ENCODE results near the gene IRAK1.

Gene IRAK1

DNA sequence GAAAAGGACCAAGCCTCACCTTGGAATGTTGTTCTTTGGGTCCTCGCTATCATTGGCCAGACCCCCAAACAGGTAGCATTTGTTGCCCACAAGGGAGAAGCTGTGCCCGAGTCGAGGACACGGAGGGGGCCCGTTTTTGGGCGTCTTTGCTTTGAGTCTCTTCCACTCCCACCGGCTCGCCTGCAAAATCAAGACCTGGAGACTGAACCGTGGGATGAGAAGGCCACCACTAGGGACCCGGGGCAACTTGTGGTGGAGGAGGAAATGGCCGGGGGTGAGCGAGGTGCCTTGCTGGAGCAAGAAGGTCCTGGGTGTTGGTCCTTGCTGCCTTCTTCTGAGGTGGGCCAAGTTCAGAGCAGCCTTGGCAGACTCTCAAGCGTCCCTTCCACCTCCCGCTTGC is 55.6 kb downstream of the IRAK1 start:
- TF ChIP-seq, protein P1, sequence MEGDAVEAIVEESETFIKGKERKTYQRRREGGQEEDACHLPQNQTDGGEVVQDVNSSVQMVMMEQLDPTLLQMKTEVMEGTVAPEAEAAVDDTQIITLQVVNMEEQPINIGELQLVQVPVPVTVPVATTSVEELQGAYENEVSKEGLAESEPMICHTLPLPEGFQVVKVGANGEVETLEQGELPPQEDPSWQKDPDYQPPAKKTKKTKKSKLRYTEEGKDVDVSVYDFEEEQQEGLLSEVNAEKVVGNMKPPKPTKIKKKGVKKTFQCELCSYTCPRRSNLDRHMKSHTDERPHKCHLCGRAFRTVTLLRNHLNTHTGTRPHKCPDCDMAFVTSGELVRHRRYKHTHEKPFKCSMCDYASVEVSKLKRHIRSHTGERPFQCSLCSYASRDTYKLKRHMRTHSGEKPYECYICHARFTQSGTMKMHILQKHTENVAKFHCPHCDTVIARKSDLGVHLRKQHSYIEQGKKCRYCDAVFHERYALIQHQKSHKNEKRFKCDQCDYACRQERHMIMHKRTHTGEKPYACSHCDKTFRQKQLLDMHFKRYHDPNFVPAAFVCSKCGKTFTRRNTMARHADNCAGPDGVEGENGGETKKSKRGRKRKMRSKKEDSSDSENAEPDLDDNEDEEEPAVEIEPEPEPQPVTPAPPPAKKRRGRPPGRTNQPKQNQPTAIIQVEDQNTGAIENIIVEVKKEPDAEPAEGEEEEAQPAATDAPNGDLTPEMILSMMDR (IDR thresholded peaks at IDR 0.05), result no peak

- TF ChIP-seq, protein P1 (IDR thresholded peaks at IDR 0.05), result no peak
Observed at GRCh38 chrX:153963546-153963945, 56.2 kb downstream of the IRAK1 start.

DNA sequence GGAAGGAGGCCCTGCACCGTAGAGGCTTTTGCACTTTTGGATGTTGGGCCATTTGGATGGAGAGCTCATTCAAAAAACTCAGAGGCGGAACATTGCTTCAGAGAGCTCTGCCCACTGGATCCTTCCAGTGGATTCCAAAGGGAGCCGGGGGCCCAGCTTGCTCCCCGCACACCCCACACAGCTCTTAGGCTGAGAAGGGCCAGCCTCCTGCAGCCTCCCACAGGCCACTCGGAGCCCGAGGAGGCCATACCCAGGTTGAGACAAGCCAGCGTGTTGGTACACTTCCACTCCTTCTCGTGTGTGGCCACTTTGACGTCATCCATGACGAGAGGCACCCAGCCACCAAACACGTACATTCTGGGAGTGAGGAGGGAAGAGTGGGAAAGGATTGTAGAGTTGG is 58.4 kb downstream of the IRAK1 start:
- TF ChIP-seq, protein P1 (IDR thresholded peaks at IDR 0.05), result no peak

- TF ChIP-seq, protein P1 (IDR thresholded peaks at IDR 0.05), result no peak
Observed at GRCh38 chrX:153960786-153961185, 58.9 kb downstream of the IRAK1 start.

Measured in LNCAP (cell line).